GM21576 (cell line): ENCODE measurements around the gene OTOS.

Experiments used
- ATAC-seq: cut with Tn5 transposase; IDR thresholded peaks from one replicate; pipeline ENCODE4 v1.9.1; 2021; ENCODE audit warnings: mild to moderate bottlenecking, moderate library complexity; ENCODE audit not compliant: unreplicated experiment

Gene OTOS

GRCh38 chr2:240123821-240124650 lies 16.4 kb downstream of the OTOS start:
- no peak for ATAC-seq

DNA sequence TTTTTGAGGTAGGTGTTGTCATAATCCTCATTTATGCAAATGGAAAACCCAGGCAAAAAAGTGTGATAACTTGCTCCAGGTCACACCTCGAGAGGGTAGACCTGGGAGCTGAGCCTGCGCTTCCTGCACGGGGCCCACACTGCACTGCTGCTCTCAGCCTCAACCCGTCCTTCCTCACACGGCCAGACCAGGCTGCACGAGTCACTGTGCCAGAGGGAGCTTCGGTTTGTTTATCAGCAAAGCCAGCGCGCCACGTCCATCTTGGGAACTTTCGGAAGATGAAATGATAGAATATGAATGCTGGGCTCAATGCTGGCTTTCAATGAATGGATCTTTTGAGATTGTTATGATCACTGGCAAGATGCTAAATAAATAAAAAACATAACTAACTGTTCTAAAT lies 18.8 kb downstream of the OTOS start:
- no peak for ATAC-seq

DNA sequence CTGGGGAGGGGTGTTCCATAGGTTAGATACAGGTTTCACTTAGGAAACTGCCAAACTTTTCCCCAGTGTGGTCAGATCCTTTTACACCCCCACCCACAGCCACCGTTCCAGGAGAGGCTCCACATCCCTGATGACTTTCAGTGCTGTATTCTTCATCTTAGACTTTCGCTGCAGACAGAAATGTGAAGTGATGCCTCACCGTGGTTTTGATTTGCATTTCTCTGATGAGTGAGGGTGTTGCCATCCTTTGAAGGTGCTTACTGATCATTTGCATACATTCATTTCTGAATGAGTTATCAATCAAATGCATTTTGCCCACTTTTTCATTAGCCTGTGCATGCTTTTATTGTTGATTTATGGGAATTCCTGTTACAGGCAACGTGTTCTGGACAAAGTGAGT lies 19.3 kb downstream of the OTOS start:
- ATAC-seq, result no peak

- no peak for ATAC-seq
Observed at GRCh38 chr2:240114233-240114632, 26.2 kb downstream of the OTOS start.

DNA sequence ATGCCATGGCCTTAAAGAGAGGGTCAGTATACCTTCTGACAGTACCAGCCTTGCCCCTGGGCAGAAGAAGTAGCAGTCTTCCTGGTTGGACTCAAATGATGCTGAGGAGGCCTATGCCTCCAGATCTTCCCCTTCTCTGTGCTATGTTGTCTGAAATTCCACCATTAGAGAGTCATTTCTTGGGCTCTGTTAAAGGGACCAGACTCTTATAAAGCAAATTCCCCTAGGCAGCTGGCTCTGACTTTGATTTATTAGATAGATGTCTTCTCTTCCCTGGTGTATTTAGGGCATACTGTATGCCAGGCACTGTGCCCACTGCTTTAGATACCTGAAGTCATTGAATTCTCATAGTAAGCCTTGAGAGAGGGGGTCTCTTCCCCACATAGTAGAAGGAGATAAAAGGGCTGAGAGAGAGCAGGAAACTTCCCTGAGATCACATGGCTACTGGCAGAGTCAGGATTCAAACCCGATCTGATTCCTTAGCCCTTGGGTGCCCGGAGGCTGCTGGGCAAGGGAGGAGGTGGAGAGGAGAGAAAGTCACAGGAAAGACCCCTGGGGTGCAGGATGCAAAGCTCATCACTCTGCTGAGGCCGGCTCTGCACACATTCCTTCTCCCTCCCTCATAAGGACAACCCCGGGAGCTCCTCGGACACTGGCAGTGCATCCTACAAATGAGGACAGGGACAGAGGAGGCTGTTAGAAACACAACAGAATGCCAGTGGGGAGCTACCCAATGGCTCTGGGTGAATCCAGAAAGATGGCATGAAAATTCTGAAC lies 27.4 kb downstream of the OTOS start:
- ATAC-seq, result no peak

DNA sequence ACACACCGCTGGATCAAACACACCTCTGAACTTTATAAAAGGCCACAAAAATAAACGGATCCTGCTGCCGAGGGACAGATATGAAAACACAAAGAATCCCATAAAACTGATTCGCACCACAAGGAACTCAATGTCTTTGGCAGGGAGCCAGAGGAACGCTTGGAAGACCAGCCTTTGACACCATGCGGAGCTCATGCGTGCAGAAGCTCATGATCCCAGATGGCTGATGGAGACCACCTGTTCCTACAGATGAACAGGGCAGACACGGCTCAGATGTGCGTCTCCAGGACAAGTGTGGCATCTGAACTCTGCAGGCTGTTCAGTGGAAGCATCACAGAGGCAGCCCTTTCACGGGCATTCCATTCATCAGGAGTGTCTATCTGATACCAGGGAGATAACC lies 29.2 kb downstream of the OTOS start:
- no peak for ATAC-seq

GRCh38 chr2:240109386-240109785 lies 31.1 kb downstream of the OTOS start:
- ATAC-seq, result no peak

- no peak for ATAC-seq
Observed at GRCh38 chr2:240107477-240107796, 33.0 kb downstream of the OTOS start.

DNA sequence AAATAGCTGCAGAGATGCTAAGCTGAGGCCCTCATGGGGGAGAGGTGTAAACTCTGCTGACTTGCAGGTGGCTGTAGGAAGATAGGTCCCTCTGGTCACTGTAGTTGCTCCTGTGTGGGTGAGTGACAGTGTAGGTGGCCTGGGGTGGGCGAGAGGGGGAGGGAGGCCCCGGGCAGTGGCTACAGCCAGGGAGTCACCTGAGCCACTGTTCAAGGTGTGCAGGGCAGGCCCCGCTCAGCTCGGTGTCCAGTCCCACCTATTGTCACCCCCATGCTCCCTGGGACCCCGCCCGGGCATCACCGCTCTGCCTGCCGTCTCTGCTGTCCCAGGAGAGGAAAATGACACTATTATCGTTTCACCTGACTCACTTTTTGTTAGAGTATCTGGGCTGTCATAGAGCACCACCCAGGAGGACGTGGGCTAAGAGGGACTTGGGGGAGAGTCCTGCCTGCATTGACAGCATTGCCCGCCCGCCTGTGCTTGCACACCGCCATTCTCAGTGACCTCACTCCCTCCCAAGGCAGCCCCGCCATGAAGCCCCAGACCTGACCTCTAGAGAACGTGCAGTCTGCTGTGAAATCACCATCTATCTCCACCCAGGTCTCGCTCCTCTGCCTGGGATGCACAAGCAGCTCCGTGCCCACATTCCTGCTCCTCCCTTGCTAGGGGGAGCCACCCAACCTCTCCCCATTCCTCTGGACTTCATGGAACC lies 33.5 kb downstream of the OTOS start:
- no peak for ATAC-seq

- ATAC-seq, result no peak
Observed at GRCh38 chr2:240105982-240106381, 34.5 kb downstream of the OTOS start.

DNA sequence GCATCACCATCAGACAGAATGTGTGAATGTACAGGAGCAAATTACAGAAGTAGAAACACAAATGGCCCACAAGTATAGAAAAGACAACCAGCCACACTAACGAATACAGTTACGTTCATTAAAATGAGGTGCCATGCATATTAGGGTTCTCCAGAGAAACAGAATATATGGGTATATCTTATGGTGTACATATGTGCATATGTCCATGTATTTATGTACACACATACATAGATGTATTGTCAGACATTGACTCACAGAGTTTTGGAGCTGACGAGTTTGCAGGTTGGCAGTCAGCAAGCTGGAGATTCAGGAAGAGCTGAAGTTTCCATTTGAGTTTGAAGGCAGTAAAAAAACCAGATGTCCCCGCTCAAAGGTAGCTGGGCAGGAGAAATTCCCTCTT lies 37.3 kb downstream of the OTOS start:
- no peak for ATAC-seq

- no peak for ATAC-seq
Observed at GRCh38 chr2:240098349-240098748, 42.1 kb downstream of the OTOS start.

DNA sequence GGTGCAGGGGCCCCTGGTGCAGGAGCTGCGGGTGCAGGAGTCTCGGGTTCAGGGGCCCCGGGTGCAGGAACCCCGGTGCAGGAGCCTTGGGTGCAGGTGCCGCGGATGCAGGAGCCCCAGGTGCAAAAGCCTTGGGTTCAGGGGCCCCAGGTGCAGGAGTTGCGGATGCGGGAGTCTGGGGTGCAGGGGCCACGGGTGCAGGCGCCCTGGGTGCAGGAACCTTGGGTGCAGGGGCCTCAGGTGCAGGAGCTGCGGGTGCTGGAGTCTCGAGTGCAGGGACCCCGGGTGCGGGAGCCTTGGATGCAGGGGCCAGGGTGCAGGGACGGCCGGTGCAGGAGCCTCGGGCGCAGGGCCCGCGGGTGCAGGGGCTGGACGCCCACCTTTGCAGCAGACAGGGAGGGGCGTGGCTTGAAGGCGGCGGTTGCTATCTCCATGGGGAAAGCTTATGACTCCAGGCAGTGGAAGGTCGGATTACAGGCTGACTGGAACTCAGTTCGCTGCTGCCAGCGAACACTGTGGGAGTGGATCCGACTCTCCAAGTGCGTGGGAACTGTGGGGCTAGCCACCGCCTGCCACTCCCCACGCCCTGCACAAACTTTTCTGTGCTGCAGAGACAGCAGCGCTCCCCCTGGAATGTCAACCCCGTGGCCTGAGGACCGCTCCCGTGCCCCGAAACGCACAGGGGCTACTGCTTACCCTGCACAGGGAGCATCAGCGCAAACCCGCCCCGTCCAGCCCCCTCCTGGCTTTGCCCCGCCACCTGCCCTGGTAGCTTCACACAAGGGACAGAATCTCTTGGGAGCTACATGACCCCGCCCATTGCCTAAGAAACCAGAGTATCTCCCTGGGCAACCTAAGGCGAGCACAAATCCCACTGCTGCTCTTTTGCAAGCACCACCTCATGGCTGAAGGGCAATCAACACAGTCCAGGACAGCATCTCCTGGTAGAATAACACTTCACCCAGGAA lies 44.6 kb downstream of the OTOS start:
- ATAC-seq, result no peak

DNA sequence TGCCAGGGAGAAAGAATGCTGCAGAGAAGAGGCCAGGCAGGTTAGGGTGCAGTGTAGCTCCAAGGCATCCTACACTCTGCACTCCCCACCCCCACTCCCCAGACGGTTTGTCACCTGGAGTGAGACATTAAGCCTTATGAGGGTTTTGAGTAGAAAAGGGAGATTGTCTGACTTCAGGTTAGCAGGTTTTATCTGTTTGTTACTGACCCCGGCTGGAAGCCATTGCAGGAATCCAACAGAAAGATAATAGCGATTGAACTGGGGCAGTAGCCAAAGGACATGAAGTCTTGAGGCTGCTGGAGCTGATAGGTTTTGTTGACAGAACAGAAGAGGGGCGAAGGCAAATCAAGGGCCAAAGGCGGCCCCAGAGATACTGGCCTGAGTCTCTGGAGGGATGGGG lies 51.2 kb downstream of the OTOS start:
- ATAC-seq, result no peak
